Esophagus muscularis mucosa (tissue), 3 donors: ENCODE data around the gene FAM3C.

Source experiments
- POLR2A ChIP-seq: fragments of 450-650 bp; IDR thresholded peaks from one replicate; pipeline ENCODE4 v1.6.1; 2017; ENCODE audit warnings: antibody characterized with exemption, moderate library complexity, mild to moderate bottlenecking, low read depth
- POLR2AphosphoS5 ChIP-seq, 2 donors: sonication (generic); formaldehyde crosslinking; IDR thresholded peaks; one replicate each; pipeline ENCODE4 v1.6.1; 2017; ENCODE audit warnings: antibody characterized with exemption in 2 of 2
- TF ChIP-seq, protein P1 (sequence below), 3 experiments: fragments of 200-600 bp in 2 of 3; fragments of 450-650 bp in 1 of 3; sonication (generic) in 2 of 3; IDR thresholded peaks; one replicate each; pipeline ENCODE4 v1.5.1; 2017 to 2019; ENCODE audit warnings: antibody characterized with exemption in 3 of 3, mild to moderate bottlenecking in 2 of 3, moderate library complexity in 1 of 3

DNA sequence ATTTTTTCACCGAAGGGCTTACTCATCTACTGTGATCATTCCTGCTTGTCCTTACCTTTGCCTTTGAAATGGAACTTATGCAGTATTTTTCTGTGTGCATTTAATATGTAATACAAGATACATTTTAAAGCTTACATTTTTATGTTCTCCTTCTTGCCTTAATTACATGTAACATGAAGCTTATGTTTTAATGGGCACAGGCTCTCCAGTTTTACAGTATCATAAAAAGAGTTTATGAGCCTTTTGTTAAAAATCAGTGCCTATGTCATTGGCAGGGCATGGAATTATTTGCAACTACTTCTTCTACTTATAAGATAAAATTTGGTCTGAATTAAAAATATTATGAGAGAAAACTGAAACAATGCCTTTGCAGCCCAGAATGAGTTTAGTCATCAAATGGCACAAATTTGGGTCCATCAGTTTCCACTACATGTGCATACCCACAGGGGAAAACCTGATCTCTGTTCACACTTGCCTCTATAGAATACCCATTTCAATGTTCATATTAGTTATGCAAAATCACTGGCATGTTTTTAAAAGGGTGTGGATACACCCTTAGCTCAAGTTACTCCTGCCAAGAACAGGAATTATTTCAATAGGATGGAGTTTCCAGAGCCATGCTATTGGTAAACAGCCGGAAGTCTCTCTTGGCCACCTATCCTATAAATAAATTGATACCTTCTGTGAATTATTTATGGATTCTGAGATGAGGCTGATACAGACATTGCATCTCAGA, 95.3 kb downstream of the FAM3C start:
- TF ChIP-seq, protein P1, sequence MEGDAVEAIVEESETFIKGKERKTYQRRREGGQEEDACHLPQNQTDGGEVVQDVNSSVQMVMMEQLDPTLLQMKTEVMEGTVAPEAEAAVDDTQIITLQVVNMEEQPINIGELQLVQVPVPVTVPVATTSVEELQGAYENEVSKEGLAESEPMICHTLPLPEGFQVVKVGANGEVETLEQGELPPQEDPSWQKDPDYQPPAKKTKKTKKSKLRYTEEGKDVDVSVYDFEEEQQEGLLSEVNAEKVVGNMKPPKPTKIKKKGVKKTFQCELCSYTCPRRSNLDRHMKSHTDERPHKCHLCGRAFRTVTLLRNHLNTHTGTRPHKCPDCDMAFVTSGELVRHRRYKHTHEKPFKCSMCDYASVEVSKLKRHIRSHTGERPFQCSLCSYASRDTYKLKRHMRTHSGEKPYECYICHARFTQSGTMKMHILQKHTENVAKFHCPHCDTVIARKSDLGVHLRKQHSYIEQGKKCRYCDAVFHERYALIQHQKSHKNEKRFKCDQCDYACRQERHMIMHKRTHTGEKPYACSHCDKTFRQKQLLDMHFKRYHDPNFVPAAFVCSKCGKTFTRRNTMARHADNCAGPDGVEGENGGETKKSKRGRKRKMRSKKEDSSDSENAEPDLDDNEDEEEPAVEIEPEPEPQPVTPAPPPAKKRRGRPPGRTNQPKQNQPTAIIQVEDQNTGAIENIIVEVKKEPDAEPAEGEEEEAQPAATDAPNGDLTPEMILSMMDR (IDR thresholded peaks at IDR 0.05) = no peak
- TF ChIP-seq POLR2A (no peak), POLR2AphosphoS5 (IDR thresholded peaks at IDR 0.05) (no peak)
